HG03159 (cell line): ENCODE measurements around the gene EDN1.
"Not testable (repeated sequence)": the region's sequence is repeated elsewhere in the genome, so short reads cannot be mapped to it uniquely, and the experiment has no call there.

Source experiments
- ATAC-seq: cut with Tn5 transposase; IDR thresholded peaks from one replicate; pipeline ENCODE4 v1.9.1; 2021; ENCODE audit warnings: mild to moderate bottlenecking, moderate library complexity; ENCODE audit not compliant: unreplicated experiment

Gene EDN1

DNA sequence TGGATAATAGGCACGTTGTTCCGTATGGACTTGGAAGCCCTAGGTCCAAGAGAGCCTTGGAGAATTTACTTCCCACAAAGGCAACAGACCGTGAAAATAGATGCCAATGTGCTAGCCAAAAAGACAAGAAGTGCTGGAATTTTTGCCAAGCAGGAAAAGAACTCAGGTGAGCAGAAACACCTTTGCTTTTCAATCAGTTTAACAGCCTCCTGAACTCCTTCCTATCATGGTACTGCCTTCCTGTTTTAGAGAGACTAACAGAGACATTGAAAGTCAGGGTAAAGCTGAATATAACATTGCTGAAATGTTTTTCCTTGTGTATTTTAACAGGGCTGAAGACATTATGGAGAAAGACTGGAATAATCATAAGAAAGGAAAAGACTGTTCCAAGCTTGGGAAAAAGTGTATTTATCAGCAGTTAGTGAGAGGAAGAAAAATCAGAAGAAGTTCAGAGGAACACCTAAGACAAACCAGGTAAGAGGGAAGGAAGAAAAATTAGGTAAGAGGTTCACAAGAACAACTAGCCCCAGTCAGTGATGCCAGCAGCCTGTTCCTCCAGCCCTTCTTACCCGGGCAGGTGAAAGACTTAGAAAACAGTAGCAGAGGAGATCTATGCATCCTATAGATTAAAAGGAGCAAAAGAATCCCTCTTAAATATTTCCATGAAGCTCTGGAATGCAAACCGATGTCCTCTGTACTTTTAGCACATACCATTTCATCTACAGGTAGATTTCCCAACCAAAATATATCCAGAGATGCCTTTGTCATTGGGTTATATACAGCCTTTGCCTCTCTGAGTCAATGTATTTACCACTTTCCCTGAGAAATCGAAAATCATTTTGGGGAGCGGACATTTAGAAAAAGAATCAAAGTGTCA, 4.0 kb downstream of the EDN1 start:
- no peak for ATAC-seq

DNA sequence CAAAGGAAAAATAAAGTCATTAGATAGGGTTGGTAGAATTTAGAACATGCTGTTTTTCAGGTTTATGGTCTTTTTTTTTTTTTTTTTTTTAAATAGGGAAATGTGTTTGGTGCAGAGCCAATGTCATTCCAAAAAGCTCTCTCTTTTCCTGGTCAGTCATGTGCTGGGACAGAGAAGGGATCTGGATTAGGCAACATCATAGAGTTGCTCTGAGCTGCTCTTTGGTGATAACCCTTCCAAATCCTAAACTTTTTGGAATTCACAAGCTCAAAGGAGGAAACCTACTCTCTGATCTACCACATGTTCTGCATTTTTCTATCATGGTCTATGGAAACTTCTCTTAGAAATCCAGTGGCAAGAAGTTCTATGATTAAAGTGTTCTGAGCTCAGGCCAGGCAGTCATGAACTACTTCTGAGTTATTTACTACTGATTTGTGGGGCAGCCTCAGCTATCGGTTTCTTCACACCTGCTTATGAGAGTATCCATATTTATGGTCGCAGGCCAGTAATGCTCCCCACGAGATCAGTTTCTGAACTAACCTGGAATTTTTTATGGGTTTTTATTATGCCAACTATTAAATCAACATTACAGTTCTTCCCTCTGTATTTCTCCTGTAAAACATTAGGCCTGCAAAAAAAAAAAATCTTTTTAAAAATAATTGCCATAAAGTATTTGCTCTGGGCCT, 4.8 kb downstream of the EDN1 start:
- ATAC-seq = no peak

DNA sequence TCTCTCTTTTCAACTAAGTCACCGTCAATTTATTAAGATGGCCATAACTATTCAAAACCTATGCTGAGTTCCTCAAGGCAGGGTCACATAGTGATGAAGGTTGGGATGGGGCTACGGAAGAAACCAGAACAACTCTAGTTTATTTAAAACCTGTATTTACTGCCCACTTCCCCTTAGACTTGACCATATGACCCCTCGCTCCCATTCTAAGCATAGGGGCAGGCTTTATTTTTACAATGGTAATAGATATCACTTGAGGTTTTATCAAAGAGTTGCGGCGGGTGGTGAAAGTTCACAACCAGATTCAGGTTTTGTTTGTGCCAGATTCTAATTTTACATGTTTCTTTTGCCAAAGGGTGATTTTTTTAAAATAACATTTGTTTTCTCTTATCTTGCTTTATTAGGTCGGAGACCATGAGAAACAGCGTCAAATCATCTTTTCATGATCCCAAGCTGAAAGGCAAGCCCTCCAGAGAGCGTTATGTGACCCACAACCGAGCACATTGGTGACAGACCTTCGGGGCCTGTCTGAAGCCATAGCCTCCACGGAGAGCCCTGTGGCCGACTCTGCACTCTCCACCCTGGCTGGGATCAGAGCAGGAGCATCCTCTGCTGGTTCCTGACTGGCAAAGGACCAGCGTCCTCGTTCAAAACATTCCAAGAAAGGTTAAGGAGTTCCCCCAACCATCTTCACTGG, 5.5 kb downstream of the EDN1 start:
- no peak for ATAC-seq

DNA sequence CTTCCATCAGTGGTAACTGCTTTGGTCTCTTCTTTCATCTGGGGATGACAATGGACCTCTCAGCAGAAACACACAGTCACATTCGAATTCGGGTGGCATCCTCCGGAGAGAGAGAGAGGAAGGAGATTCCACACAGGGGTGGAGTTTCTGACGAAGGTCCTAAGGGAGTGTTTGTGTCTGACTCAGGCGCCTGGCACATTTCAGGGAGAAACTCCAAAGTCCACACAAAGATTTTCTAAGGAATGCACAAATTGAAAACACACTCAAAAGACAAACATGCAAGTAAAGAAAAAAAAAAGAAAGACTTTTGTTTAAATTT, 6.1 kb downstream of the EDN1 start:
- no peak for ATAC-seq

DNA sequence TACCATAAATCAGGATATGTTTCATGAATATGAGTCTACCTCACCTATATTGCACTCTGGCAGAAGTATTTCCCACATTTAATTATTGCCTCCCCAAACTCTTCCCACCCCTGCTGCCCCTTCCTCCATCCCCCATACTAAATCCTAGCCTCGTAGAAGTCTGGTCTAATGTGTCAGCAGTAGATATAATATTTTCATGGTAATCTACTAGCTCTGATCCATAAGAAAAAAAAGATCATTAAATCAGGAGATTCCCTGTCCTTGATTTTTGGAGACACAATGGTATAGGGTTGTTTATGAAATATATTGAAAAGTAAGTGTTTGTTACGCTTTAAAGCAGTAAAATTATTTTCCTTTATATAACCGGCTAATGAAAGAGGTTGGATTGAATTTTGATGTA, 6.4 kb downstream of the EDN1 start:
- no peak for ATAC-seq

DNA sequence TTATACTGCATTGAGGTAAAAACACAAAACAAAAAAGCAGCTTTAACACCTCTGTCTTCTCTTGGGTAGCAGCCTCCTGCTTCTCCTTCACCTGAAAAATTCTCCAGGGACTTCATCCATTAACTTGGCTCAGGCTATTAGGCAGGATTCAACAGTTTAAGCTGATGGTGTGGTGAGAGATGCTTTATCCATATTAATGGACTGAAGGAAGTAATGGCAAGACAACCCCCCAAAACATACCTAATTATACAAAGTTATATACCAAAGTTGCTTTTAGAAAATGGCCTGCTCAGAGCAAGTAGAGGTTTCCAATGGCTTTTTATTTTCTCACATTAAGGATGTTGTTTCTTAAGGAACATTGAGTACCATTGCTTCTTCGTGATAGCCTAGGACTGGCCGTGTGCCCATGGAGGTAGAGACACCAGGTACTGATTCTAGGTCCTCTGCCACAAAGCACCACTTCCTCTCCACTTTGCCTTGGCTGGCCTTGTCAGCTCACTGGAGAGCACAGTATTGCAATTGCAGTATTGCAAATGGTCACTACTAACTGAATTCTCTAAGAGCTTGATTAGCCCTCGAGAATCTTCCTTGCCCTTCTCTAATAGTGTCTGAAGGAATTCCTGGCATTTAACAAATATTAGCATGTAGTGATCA, 7.3 kb downstream of the EDN1 start:
- no peak for ATAC-seq

DNA sequence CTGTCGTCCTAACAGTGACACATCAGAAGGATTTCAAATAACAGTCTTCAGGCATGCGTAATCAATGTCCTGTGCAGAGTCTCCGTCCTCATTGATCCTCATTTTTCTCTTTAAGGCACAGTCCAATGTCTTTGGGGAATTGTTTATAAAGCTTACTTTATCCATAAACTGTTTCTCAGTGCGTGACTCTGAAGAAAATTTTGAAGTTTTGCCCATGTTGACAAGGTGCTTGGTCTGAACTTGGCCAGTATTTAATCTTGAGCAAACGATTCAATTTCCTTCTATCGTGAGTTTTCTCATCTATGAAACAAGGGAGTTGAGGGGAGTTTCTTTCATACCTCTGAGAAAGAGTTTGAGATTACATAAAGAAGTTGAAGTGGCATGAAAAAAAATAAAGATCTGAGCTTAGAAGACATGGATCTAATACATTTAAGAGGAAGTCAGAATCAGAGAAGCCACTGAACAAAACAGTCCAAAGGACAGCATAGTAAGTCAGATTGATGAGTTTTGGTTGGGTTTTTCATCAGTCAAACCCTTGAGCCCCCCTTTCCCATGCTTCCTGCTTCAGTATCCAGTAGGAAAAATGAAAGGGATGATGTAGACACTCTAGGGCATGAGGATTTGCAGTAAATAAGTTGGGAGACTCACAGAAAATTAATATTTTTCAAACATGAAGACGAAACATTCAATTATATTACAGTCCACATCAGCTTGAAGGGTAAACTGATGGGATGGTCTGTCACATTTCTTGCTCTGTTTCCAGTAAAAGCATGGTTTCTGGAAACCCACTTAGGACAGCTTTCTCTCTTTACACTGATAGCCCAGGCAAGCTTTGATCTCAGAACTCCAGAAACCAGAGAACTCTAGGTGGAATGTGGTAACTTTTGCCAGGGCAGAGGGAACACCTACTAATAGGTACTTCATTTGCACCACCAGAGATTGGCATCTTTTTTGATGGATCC, 8.1 kb downstream of the EDN1 start:
- ATAC-seq = no peak

DNA sequence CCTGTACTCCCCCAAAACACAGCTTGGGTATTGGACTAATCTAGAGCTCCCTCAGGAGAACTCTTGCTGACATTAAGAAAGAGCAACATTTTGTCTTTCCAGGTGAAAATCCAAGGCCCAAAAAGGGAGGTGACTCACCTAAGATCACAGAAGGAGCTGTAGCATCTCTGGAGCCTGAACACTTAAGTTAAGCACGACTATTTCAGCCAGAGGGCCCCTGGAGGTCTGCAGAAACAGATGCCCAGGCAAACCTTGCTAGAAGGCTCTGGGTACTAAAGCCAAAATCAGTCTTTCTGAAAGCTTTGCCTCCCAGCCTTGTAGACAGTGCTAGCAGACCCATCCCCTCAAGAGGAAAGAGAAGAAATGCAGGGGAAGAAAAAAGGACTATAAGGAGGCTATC, 8.8 kb downstream of the EDN1 start:
- ATAC-seq = no peak

DNA sequence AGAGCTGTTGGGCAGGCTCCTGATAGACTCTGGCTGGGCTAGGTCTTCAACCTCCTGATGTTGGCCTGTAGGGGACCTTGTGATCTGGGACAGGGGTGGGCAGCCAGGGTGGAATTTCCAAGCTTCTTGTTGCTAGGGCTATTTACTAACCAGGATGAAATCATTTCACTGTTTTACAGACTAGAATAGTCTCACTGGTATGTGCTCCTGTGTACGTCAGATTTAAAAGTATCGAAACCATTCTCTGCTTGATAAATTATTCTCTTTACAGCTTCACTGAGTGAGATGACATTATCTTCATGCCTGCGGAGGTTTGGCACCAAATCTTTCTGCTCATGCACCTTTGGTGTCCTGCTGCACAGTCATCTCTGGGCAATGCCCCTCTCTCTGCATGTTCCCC, 10.9 kb downstream of the EDN1 start:
- ATAC-seq = no peak

DNA sequence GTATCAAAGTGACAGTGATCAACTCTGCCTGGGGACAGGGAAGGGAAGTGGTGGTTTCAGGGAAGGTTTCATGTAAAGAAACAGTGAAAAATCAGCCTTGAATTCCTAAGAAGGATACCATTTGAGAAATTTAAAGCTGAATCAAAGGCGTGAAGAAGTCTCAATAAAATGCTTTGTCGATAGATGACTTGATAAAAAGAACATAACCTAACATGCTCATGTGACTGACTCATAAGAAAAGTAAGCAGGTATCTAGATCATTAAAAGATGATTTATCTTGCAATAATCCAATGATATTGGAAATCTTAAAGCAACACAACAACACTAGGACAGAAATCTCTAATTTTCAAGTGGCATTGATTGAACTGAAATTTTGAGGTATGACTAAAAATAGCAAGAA, 14.3 kb downstream of the EDN1 start:
- ATAC-seq = no peak

DNA sequence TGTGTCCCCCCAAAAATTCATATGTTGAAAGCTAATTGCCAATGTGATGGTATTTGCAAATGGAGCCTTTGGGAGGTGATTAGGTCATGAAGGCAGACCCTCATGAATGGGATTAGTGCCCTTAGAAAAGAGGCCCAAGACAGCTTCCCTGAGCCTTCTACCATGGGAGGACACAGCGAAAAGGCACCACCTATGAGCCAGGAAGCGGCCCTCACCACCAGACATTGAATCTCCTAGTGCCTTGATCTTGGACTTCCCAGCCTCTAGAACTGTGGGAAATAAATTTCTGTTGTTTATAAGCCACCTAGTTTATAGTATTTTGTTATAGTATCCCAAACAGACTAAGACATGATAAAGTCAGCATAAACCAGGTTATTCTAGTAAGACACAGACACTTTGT, 18.9 kb downstream of the EDN1 start:
- no peak for ATAC-seq

DNA sequence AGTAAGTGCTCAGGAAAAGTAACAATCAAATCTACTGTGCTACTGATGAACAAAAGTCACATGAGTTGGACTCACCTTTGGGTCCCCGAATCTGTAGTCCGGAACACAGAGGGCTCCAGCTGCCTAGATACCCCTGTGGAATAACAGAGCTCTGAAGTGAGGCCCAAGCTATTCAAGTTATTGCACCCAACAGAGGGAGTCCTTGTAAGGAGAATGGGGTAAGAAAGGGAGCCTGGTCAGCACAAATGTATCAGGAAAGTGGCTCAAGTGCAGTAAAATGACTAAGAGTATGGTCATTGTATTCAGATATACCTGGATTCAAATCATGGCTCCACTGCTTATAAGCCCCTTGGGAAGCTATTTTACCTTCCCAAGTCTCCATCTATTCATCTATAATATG, 20.9 kb downstream of the EDN1 start:
- ATAC-seq = no peak

DNA sequence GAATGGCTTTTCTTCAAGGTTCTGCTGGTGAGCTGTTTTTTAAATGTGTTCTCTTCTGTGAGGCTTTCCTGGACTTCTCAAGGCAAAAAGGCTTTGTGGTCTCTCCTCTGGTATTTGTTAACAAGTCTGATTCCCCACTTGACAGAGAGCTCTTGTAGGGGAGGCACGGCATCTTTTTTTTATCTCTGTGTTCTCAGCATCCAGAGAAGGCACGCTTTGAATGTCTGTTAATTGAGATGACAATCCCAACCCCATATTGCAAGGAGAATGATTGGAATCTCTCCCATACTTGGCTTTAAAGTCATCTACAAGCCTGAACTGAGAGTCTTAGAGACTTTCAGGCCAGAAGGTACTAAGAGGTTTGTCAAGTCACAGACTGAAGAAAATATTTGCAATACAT, 22.6 kb downstream of the EDN1 start:
- no peak for ATAC-seq

DNA sequence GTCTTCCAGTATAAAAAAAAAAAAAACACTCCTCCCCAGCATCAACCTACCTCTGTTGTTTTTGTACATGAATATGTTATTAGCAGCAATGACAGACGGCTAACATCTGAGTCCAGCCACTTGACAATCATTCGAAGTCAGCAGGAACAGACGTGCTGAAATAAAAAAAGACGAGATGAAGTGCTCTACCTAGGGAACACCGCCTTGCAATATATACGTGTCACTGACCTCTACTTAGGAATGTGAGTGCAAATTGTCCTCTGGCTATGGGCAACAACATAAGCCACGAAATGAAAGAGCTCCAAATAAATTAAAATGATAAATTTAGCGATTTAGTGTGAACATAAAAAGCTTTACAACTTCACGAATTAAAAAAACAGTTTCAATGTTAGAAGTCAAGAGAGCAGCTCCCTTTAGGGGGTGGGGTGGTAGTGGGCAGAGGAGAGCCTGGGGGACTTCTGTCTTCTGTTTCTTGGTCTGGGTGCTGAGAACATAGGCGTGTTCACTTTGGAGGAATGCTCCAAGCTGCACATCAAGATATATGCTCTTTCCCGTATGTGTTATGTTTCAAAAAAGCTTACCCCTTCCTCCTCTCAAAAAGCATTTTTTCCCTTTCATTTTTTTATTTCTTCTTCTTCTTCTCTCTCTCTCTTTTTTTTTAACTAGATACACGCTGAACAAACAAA, 23.3 kb downstream of the EDN1 start:
- ATAC-seq = no peak

DNA sequence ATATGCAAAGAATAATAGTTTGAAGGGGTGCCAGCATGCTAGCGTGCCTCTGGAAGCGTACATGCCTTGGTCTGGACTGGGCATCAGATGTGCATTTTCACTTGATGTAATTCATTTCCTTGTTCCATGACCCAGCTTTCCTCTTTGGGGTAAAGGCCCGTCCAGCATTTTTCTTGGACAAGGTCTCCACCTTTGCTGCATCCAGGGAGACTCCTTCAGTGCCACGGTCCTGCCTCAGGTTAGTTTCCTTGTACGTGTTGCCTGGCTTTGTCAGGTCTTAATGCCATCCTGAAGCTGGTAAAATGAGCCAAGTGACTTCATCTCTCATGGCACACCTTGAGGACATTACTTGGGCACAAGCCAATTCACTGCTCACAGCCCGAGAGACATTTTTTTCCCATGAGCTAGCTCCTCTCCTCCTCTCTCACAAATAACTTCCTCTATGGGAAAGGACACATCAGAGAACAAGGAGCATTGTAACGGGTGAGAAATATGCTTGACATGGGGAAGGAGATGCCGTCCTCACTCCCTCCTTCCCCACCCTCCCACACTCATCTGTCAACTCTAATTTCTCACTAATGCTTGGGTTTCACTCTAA, 23.9 kb downstream of the EDN1 start:
- no peak for ATAC-seq

DNA sequence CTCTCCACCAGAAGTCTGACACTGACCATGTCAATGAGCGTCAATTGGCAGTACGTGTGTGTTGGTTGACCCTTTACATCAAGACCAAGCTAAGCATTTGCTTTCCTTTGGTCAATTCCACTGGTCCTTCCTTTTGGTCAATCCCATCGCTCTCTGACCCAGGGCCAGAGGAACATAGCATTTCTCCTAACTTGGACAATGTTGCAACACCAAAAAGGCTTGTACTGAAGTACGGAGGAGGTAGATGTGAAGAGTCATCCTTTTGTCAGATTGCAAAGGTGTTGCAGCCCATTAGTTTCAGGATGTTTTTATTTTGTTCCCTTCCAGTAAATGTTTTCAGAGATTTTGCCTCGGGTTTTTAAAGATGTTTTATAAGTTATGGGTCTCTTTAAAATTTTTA, 24.6 kb downstream of the EDN1 start:
- ATAC-seq = no peak

DNA sequence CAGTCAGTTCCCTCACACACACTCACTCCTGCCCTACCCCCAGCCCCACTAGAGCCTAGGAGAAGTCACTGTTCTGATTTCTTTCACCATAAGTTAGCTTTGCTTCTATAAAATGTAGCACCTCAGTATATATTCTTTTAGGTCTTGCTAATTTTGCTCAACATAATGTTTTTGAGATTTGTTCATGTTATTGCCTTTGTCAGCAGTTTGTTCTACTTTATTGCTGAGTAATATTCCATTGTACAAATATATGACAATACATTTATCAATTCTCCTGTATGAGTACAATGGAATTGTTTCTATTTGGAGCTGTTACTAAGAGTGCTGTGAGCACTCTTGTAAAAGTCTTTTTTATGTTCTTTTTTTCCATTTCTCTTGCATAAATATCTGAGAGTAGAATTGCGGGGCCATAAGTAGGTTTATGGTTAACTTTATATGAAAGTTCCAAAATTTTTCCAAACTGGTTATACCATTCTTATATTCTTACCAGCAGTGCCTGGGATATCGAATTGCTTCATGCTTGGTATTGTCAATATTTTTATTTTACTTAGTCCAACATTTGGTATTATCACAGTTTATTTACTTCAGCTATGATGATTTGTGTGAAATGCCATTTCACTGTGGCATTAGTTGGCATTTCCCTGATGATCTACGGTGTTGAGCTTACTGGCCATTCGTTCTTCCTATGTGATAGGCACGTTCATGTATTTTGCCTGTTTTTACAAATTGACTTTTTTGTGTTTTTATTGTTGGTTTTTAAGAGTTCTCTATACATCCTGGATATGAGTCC, 25.3 kb downstream of the EDN1 start:
- no peak for ATAC-seq

DNA sequence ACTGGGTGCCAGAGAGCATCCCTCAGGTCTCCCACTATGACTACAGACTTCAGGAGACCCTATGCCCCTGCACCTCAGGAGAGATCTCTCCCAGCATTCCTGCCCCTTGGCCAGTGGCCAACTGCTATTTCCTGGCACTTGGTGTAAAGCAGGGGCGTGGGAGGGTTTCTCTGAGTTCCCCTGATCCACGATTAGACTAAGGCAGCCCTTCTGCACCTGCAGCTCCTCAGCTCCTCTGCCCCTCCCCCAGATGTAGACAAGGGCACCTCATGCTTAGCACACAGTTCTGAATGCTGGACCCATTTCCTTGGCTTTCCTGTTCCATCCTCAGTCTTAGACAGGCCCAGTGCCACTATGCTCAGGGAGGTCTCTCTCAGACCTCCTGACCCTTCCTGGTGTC, 28.6 kb downstream of the EDN1 start:
- ATAC-seq = no peak

DNA sequence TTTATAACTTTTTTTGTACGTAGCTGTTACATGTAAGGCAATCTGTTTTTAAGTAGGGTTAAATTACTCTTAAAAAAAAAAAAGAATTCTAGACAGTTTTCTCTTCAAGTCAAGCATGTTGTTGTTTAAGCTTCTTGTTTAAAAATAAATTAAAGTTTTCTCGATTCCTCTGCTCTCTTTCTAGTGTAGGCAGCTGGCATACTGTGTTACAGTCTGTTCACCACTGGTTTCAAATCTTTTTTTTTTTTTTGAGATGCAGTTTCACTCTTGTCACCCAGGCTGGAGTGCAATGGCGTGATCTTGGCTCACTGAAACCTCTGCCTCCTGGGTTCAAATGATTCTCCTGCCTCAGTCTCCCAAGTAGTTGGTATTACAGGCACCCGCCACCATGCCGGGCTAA, 29.9 kb downstream of the EDN1 start:
- not testable (repeated sequence) for ATAC-seq
